HK-2 (cell line): ENCODE data around the gene IRX4.
A peak's percentile ranks its signal among the peaks of the same experiment; 100 is the strongest.
"Not testable (repeated sequence)": the region's sequence is repeated elsewhere in the genome, so short reads cannot be mapped to it uniquely, and the experiment has no call there.

Experiments
- DNase-seq: peaks from one replicate; pipeline ENCODE4 v3.0.0-alpha.2; 2018; ENCODE audit not compliant: unreplicated experiment

Gene IRX4

GRCh38 chr5:1878050-1878849, 4.5 kb downstream of the IRX4 start:
- no peak for DNase-seq

- DNase-seq = no peak
Measured at GRCh38 chr5:1877103-1878049, 5.3 kb downstream of the IRX4 start.

- DNase-seq = no peak
Measured at GRCh38 chr5:1876660-1877064, 6.1 kb downstream of the IRX4 start.

- DNase-seq = no peak
Measured at GRCh38 chr5:1875843-1876659, 6.7 kb downstream of the IRX4 start.

- DNase-seq = no peak
Measured at GRCh38 chr5:1875281-1875842, 7.4 kb downstream of the IRX4 start.

GRCh38 chr5:1874771-1875220, 7.9 kb downstream of the IRX4 start:
- DNase-seq = peak; percentile 27

GRCh38 chr5:1874348-1874747, 8.4 kb downstream of the IRX4 start:
- no peak for DNase-seq

GRCh38 chr5:1873243-1873959, 9.3 kb downstream of the IRX4 start:
- DNase-seq = no peak

GRCh38 chr5:1871441-1871840, 11.3 kb downstream of the IRX4 start:
- DNase-seq = no peak

GRCh38 chr5:1870435-1871272, 12.1 kb downstream of the IRX4 start:
- not testable (repeated sequence) for DNase-seq

- no peak for DNase-seq
Measured at GRCh38 chr5:1868886-1869475, 13.7 kb downstream of the IRX4 start.

- DNase-seq = no peak
Measured at GRCh38 chr5:1867815-1868143, 14.9 kb downstream of the IRX4 start.

GRCh38 chr5:1867114-1867814, 15.5 kb downstream of the IRX4 start:
- DNase-seq = no peak

- no peak for DNase-seq
Measured at GRCh38 chr5:1865948-1866347, 16.8 kb downstream of the IRX4 start.

- no peak for DNase-seq
Measured at GRCh38 chr5:1865486-1865885, 17.2 kb downstream of the IRX4 start.

- no peak for DNase-seq
Measured at GRCh38 chr5:1864896-1865440, 17.8 kb downstream of the IRX4 start.

GRCh38 chr5:1860949-1861348, 21.8 kb downstream of the IRX4 start:
- DNase-seq = no peak

GRCh38 chr5:1860021-1860610, 22.6 kb downstream of the IRX4 start:
- DNase-seq = no peak
